ENCODE measurements around the gene TLE6.
"Not testable (repeated sequence)": the region's sequence is repeated elsewhere in the genome, so short reads cannot be mapped to it uniquely, and the experiment has no call there.

TLE6 gene

GRCh38 chr19:2957160-2957559, 20.2 kb upstream of the TLE6 start:
- H3K4me1 ChIP-seq = peaks cover 0 to 3% (median 0%) of the 10 kb centered on the region in 4 donors
- H3K27ac ChIP-seq = no peak overlapping the region
- no peak for TF ChIP-seq CTCF (IDR thresholded peaks at IDR 0.05)
- DNase-seq = no peak
- no peak overlapping the region for H3K4me3 ChIP-seq
- H3K36me3 ChIP-seq = no peaks in the 10 kb centered on the region
- H3K9me3 ChIP-seq = no peaks in the 10 kb centered on the region
- intact Hi-C loops (cut with DNase I; ENCODE audit: low total_unique reads) = loop anchor here (5.0 kb wide), 1 partner anchor 160 kb away; no protein-coding TSS in a partner anchor
- peaks cover 0 to 23% of the 10 kb centered on the region in 2 donors for H3K27me3 ChIP-seq

GRCh38 chr19:2960120-2960519, 17.2 kb upstream of the TLE6 start:
- no peak overlapping the region for H3K27ac ChIP-seq
- TF ChIP-seq CTCF (IDR thresholded peaks at IDR 0.05) = no peak
- H3K4me1 ChIP-seq = no peaks in the 10 kb centered on the region
- H3K4me3 ChIP-seq = no peak overlapping the region
- H3K27me3 ChIP-seq = peaks cover 0 to 23% of the 10 kb centered on the region in 2 donors
- intact Hi-C loops (cut with DNase I; ENCODE audit: low total_unique reads) = loop anchor here (5.0 kb wide), 1 partner anchor 342 kb away; no protein-coding TSS in a partner anchor
- H3K36me3 ChIP-seq = no peaks in the 10 kb centered on the region
- no peaks in the 10 kb centered on the region for H3K9me3 ChIP-seq
- no peak for DNase-seq

- H3K36me3 ChIP-seq = no peaks in the 10 kb centered on the region
- H3K27ac ChIP-seq = no peak overlapping the region
- H3K4me1 ChIP-seq = no peaks in the 10 kb centered on the region
- DNase-seq = peak in 1 of 2 donors; percentile 53
- H3K4me3 ChIP-seq = no peak overlapping the region
- no peaks in the 10 kb centered on the region for H3K9me3 ChIP-seq
- peaks cover 0 to 19% of the 10 kb centered on the region in 2 donors for H3K27me3 ChIP-seq
- peak; percentile 65 to 96 for TF ChIP-seq CTCF (IDR thresholded peaks at IDR 0.05)
- intact Hi-C loops (cut with DNase I; ENCODE audit: low total_unique reads) = loop anchor here (5.0 kb wide), 1 partner anchor 340 kb away; no protein-coding TSS in a partner anchor
Observed at GRCh38 chr19:2962018-2962670, 15.2 kb upstream of the TLE6 start.

GRCh38 chr19:2963122-2963521, 14.2 kb upstream of the TLE6 start:
- Histone ChIP-seq H3K36me3 (no peaks in the 10 kb centered on the region), H3K27ac (no peak overlapping the region), H3K9me3 (no peaks in the 10 kb centered on the region), H3K4me1 (no peaks in the 10 kb centered on the region), H3K27me3 (peaks cover 0 to 19% of the 10 kb centered on the region in 2 donors), H3K4me3 (no peak overlapping the region)
- no peak for DNase-seq
- intact Hi-C loops (cut with DNase I; ENCODE audit: low total_unique reads) = loop anchor here (5.0 kb wide), 1 partner anchor 339 kb away; no protein-coding TSS in a partner anchor
- no peak for TF ChIP-seq CTCF (IDR thresholded peaks at IDR 0.05)

- intact Hi-C loops (cut with DNase I; ENCODE audit: low total_unique reads) = loop anchor here (5.0 kb wide), 1 partner anchor 339 kb away; no protein-coding TSS in a partner anchor
Observed at GRCh38 chr19:2963631-2964030, 13.7 kb upstream of the TLE6 start.

GRCh38 chr19:2964874-2965273, 12.5 kb upstream of the TLE6 start:
- H3K9me3 ChIP-seq = no peaks in the 10 kb centered on the region
- no peak for TF ChIP-seq CTCF (IDR thresholded peaks at IDR 0.05)
- no peaks in the 10 kb centered on the region for H3K36me3 ChIP-seq
- H3K27me3 ChIP-seq = peaks cover 0 to 27% of the 10 kb centered on the region in 2 donors
- DNase-seq = no peak
- H3K4me1 ChIP-seq = peaks cover 0 to 12% (median 8%) of the 10 kb centered on the region in 4 donors
- H3K27ac ChIP-seq = no peak overlapping the region
- no peak overlapping the region for H3K4me3 ChIP-seq
- intact Hi-C loops (cut with DNase I; ENCODE audit: low total_unique reads) = loop anchor here (5.0 kb wide), 2 partner anchors 97 to 337 kb away; partner anchors contain the start of gene TLE5

More at GRCh38 chr19:2963631-2964030, 13.7 kb upstream of the TLE6 start:
- H3K27ac ChIP-seq, H3K36me3 ChIP-seq, DNase-seq, H3K4me1 ChIP-seq, H3K4me3 ChIP-seq, H3K9me3 ChIP-seq: not testable (repeated sequence)
- peaks cover 0 to 24% of the 10 kb centered on the region in 2 donors for H3K27me3 ChIP-seq
